ENCODE results near the gene TMEM94.

The TMEM94 gene

DNA sequence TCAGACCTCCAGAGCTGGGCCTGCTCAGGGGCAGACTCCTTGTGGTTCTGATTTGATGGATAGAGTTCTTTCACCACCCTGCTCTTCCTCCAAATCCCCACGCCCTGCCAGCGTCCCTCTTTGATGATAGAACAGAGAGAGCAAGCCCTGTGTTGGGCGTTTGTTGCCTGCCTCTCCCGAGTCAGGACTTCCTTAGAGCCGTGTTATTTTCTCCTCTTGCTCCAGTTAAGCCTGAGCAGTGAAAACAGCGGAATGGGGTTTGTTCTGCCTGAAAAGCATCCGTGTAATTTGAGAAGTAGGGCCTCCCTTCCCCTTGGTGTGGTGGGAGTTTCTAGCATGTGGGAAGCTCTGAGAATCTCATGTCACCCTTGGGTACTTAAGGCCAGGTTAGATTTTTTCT, 22.1 kb downstream of the TMEM94 start:
- DNase-seq, result no peak

DNA sequence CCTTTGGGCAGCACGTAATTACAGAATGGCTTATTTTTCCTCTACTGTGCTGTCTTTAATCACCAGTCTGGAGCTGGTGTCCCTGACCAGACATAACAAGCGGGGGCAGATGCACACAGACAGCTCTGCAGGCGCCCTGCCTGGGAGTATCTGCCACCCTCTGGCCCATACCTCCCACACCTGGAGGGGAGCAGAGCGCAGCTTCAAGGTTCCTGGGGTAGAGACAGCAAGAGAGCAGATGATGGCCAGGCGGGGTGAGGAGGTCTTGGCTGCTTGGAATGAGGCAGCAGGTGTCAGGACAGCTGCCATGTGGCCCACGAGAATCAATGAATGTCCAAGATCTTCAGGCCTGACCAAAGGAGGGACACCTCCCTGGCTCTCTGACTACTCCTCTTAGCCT, 23.8 kb downstream of the TMEM94 start:
- no peak for DNase-seq

DNA sequence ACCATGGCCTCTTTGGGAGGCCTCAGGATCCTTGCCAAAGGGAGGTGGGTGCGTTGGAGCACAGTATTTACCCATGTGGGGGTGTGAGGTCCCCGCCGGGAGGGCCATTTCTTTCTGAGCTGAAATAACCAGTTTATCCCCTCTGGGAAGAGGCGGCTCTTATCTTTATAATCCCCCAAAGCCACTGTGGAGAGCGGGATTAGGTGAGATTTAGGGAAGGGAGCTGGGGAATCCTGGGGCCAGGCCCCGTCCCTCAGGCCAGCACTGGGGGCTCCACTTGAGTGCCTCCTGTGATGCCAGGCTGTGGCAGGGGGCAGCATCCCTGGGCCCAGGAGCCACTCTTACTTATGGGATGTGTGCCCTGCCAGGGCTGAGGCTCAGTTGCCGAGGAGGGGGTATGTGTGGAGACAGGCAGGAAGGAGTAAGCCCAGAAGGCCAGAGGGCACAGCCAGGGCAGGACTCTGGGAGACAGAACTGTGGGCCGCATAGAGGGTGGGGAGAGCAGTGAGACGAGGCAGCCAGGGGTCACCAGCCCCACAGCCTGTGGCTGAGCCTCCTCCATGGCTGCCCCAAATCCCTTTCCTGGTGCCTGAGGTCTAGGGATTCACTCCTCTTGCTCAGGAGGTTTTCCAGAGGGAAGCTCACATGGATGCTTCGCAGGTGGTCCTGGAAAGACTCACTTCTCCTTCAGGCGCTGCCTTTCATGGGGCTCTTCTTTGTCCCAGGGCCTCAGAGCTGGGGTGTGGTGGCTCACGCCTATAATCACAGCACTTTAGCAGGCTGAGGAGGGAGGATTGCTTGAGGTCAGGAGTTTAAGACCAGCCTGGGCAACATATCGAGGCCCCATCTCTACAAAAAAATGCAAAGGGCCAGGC, 25.0 kb downstream of the TMEM94 start:
- no peak for DNase-seq

DNA sequence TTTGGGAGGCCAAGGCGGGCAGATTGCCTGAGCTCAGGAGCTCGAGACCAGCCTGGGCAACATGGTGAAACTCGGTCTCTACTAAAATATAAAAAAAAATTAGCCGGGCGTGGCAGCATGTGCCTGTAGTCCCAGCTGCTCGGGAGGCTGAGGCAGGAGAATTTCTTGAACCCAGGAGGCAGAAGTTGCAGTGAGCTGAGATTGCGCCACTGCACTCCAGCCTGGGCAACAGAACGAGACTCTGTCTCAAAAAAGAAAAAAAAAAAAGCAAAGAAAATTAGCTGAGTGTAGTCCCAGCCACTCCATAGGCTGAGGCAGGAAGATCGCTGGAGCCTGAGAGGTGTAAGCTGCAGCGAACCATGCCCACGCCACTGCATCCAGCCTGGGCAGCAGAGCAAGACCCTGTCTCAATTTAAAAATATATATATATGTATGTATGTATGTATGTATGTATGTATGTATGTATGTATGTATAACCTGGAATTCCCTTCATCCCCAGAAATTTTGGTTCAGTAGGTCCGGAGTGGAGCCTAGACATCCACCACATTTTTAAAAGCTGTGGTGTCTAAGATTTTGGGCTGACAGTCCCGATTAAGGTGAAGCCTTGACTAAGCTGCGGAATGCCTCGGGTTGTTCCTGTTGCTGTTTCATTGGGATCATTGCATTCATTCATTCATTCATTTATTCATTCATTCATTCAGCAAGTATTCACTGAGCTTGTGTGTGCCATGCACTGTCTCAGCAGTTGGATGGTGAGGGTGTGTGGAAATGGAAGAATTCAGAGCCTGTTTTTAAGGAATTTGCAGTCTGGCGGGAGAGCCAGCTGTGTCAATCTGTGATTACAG, 25.9 kb downstream of the TMEM94 start:
- DNase-seq, result no peak

DNA sequence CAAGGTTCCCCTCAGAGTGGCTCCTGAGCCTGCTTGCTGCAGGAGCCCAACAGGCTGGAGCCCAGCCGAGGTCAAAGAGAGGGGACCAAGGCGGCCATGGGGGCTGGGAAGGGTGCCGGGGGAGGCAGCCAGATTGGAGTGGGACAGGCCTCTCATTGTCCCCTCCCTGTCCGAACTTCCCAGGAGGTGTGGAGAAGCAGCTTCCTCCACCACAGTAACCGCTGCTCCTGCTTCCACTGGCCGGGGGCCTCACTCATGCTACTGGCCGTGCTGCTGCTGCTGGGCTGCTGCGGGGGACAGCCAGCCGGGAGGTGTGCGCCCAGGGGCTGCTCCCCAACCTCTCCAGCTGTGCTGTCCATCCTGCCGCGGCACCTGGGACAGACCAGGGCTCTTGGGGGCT, 29.3 kb downstream of the TMEM94 start:
- no peak for DNase-seq

DNA sequence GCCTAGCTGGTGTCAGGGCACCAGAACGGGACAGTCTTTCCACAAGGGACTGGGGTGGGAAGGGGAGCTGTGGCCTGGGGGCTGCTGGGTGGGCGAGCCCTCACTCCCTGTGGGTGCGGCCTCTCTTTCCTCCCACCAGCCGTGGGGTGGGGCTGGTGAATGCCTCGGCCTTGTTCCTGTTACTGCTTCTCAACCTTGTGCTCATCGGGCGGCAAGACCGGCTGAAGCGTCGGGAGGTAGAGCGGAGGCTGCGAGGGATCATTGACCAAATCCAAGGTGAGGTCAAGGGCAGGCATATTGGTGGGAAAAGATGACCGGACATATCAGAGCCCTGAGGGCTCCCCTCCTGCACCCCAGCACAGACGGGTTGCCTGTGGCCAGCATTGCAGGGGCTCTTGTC, 29.7 kb downstream of the TMEM94 start:
- DNase-seq, result no peak

DNA sequence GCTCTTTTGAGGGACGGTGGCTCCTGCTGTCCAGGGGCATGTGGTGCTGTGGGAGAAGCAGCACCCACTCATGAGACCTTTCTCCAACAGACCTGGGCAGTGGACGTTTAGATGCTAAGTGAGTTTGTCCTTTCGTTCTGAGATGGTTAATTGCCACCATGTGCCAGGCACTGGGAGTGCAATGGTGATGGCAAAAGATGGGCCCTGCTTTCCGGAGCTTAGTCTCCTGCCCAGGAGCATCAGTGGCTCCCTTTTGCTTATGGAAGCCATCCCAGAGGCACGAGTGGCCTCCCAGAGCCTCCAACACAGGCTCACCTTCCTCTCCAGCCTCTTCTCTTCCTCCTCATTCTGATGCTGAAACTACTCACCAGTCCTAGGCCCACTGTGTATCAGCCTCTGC, 30.5 kb downstream of the TMEM94 start:
- DNase-seq, result no peak

DNA sequence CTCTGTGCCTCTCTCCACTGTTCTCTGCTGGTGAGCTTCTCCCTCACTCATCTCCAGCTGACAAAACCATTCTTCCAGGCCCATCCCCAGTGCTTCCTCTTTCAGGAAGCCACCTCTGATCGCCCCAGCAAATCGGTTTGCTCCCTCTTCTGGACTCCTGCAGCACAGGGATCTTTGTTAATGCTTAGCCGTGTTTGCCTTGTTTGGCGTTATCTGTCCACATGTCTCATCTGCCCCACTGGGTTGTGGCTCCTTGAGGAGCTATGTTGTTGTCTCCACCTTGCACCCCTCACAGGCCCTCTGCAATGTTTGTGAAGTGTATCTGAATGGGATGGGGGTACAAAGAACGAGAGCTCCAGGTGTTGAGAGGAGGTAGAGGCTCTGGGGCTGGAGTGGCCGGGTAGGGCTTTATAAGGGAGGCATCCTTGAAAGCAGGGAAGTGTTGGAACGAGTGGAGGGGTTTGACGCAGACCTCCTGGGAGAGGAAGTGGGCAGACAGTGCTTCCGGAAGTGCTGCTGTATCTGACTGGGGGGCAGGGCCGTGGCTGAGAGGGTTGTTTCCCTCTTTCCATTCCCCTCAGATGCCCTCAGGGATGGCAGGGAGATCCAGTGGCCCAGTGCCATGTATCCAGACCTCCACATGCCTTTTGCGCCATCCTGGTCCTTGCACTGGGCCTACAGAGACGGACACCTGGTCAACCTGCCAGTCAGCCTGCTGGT, 31.1 kb downstream of the TMEM94 start:
- peak; percentile 19 for DNase-seq

DNA sequence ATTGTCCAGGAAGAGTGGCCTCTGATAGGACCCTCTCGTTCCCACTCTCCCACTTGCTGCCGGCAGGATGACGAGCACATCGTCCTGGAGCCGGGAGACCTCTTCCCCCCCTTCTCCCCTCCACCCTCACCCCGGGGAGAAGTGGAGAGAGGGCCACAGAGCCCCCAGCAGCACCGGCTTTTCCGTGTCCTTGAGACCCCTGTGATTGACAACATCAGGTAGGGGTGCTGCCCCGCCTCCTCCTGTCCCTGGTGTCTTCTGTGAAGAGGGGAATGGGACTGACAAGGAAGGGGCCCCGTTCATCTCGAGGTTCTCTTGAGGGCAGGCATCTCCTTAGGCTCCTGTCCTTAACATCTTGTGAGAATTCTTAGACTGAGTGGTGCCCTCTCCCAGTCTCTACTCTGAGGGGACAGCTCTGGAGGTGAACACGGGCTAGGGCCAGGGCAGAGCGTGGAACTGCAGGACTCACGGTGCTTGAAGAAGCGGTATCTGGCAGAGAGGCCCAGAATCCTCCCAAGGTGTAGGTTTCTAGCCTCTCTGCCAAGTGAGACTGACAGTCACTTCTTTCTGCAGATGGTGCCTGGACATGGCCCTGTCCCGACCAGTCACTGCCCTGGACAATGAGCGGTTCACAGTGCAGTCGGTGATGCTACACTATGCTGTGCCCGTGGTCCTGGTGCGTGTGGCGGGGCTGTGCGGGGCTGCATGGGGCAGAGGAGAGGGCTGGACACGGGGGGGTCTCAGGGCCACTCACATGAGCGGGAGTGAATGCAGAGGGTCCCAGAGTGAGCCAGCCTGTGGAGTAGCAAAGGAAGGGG, 32.5 kb downstream of the TMEM94 start:
- DNase-seq, result no peak

DNA sequence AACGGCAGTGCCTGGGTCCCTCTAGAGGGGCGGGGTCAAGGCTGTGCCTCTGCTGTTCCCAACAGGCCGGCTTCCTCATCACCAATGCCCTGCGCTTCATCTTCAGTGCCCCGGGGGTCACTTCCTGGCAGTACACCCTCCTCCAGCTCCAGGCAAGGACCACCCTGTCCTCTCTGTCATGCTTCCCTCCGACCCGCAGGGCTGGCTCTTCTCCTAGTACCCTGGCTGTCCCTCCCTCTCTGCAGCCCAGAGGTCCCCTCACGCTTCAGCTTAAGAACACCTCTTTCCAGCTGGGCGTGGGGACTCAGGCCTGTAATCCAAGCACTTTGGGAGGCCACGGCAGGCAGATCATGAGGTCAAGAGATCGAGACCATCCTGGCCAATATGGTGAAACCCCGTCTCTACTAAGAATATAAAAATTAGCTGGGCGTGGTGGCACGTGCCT, 33.1 kb downstream of the TMEM94 start:
- no peak for DNase-seq

DNA sequence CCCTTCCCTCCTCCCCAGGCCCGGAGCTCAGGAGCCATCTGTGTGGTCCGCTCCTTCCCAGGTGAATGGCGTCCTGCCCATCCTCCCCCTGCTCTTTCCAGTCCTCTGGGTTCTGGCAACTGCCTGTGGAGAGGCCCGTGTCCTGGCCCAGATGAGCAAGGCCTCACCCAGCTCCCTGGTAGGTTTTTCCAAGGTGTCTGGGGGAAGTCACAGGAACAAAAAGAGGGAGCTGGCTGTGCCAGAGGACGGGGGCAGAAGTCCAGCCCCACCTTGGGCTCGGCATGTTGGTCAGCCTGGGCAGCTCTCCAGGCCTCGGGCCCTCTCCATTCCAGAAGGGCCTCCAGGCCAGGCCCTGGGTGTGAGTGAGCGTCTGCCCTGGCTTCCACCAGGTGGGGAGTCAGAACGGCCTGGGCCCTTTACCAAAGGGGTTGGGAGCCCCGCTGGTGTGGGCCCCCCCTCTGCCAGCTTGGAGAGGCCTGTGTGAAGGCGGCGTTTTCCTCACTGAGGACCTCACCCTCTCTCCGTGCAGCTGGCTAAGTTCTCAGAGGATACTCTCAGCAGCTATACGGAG, 33.8 kb downstream of the TMEM94 start:
- no peak for DNase-seq

DNA sequence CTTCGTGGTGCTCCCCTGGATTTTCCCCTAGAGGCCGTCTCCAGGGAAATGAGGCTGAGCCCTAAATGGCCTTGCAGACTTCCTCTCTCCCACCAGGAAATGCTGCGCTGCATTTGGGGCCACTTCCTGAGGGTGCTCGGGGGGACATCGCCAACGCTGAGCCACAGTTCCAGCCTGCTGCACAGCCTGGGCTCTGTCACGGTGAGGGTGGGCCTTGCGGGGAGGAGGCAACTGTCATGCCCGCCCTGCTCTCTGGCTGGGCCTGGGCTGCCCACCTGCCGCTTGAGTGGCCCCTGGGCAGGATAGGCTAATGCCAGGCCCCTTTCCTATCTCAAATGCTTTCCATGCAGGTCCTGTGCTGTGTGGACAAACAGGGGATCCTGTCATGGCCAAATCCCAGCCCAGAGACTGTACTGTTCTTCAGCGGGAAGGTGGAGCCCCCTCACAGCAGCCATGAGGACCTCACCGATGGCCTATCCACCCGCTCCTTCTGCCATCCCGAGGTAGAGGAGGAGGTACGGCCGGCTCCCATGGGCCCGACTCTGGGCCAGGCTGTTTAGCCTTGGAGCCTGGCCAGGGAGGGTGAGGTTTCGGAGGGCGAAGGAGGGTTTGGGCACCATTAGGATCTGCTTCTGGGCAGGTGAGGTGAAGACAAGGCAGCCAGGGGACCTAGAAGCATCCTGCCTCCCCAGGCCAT, 34.7 kb downstream of the TMEM94 start:
- DNase-seq, result no peak

DNA sequence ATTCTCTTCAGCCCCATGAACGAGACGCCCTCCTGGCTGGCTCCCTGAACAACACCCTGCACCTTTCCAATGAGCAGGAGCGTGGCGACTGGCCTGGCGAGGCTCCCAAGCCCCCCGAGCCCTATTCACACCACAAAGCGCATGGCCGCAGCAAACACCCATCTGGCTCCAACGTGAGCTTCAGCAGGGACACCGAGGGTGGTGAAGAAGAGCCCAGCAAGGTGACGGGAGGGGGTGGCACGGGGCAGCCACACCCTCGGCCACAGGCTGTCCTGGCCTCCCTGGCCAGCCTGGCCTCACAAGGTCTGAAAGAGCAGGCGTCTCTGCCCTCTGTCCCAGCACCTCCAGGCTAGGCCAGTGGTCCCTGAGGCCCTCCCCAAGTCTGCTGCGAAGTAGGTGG, 35.2 kb downstream of the TMEM94 start:
- no peak for DNase-seq

DNA sequence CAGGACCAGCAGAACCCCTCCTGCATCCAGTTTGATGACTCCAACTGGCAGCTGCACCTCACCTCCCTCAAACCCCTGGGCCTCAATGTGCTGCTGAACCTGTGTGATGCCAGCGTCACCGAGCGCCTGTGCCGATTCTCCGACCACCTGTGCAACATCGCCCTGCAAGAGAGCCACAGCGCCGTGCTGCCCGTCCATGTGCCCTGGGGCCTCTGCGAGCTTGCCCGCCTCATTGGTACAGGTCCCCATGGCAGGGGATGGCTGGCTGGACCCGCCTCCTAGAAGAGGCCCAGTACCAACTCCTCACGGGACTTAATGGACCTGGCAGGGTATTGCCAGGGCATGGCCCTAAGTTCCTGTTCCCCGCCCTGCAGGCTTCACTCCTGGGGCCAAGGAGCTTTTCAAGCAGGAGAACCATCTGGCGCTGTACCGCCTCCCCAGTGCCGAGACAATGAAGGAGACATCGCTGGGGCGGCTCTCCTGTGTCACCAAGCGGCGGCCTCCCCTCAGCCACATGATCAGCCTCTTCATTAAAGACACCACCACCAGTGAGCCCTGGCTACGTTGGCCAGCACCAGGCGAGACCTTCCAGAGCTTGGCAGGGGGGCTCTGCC, 36.2 kb downstream of the TMEM94 start:
- DNase-seq, result no peak

DNA sequence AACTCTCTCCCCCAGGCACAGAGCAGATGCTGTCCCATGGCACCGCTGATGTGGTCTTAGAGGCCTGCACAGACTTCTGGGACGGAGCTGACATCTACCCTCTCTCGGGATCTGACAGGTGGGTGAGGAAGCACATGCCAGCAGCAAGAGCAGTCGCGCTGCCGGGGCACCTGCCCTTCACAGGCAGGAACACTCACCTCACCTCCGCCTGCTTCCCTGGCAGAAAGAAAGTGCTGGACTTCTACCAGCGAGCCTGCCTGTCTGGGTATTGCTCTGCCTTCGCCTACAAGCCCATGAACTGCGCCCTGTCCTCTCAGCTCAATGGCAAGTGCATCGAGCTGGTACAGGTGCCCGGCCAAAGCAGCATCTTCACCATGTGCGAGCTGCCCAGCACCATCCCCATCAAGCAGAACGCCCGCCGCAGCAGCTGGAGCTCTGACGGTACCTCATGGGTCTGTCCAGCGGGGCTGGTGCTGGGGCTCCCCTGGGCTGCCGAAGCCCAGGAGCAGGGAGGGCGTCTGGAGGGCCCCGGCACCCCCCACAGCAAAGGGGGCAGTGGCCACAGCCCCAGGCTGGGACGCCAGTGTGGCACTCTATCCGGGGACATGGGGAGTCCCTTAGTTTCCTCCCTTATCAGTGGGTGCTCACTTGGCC, 37.2 kb downstream of the TMEM94 start:
- no peak for DNase-seq

DNA sequence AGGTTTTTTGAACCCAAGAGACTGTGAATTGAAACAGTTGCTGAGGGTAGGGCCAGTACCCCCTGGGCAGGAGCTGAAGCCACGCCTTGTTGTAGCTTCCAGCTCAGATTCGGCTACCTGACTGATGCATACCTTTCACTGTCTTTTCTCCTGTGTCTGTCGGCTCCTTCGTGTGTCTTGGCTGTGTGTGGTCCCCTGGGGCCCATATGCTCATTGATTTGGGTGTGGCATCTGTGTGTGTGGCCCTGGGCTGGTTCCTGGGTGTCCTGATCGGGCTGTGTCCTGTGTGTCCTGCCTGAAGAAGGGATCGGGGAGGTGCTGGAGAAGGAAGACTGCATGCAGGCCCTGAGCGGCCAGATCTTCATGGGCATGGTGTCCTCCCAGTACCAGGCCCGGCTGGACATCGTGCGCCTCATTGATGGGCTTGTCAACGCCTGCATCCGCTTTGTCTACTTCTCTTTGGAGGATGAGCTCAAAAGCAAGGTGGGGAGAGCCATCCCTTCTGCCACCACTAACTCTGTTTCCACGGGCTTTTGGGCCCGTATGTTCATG, 38.0 kb downstream of the TMEM94 start:
- DNase-seq, result no peak

DNA sequence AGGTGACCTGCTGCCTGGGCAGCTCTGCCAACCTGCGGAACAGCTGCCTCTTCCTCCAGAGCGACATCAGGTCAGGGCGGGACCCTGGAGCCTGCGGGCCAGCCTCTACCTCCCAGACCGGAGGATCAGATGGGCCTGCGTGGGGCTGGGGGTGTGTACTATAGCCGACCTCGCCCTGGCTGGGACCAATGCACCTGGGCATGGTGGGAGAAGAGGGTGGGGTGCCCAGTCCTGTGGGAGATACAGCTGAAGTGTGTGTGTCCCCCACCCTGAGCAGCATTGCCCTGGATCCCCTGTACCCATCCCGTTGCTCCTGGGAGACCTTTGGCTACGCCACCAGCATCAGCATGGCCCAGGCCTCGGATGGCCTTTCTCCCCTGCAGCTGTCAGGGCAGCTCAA, 39.6 kb downstream of the TMEM94 start:
- no peak for DNase-seq

DNA sequence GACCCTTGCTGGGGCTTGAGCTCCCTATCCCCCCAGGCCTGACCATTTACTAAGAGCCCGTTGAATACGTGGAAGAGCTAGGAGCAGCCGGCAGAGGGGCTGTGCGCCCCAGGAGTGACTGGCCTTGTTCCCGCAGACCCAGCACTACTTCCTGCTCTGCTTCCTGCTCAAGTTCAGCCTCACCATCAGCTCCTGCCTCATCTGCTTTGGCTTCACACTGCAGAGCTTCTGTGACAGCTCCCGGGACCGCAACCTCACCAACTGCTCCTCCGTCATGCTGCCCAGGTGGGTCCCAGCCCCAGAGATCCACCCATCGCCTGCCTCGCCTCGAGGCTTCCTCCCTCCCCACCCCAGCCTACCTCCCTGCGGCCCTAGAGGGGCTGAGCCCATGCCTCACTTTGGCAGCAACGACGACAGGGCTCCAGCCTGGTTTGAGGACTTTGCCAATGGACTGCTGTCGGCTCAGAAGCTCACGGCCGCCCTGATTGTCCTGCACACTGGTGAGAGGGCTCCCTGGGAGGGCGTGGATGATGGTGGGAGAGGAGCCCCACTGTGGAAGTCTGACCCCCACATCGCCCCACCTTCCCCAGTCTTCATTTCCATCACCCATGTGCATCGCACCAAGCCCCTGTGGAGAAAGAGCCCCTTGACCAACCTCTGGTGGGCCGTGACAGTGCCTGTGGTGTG, 41.7 kb downstream of the TMEM94 start:
- DNase-seq, result no peak

DNA sequence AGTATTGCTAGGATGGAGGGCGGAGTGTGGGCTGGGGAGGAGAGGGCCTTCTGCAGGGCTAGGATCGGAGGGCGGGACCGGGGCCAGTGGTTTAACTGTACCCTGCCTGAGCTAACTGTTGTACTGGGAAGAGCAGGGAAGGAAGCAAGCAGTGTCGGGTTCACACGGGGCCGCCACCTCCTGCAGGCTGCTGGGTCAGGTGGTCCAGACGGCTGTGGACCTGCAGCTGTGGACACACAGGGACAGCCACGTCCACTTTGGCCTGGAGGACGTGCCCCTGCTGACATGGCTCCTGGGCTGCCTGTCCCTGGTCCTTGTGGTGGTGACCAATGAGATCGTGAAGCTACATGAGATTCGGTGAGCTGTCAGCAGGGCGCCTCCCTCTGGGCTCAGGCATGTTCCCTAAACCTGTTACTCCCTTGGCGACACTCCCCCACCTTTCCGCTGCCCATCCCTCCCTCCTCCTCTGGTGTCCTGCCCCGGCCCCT, 42.3 kb downstream of the TMEM94 start:
- DNase-seq, result no peak
